NT2/D1 (cell line): ENCODE data around the gene PIK3C2A.

Source experiments
- YY1 ChIP-seq: IDR thresholded peaks from 2 replicates; pipeline ENCODE4 v1.6.1; 2011; ENCODE audit not compliant: insufficient read length, insufficient read depth
- ZNF274 ChIP-seq: IDR thresholded peaks from 2 replicates; pipeline ENCODE4 v1.6.1; 2011; ENCODE audit warnings: mild to moderate bottlenecking, low read depth, low read length

DNA sequence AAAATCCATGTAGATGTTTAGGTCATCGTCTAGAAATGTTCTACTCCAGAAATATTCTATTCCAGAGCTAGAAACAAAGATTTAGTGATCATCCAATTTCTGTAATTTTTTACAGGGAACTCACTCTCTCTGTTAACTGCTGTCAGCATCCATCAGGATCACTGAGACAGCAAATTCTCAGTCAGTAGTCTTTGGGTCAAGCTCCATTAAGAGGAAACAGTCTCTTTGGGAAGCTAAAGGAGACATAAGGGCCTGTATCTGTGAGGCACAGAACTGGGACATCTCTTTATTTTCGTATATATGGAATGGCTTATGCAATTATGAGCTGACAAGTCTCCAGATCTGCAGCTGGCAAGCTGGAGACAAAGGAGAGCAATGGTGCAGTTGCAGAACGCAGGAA lies 48.3 kb downstream of the PIK3C2A start:
- TF ChIP-seq ZNF274 (no peak), YY1 (no peak)
